T-helper 9 cell (primary cell): ENCODE results near the gene KLHL13.
"Not testable (repeated sequence)": the region's sequence is repeated elsewhere in the genome, so short reads cannot be mapped to it uniquely, and the experiment has no call there.

ENCODE experiments used
- DNase-seq: peaks from one replicate; pipeline ENCODE4 v3.0.0-alpha.2; 2020

The KLHL13 gene

DNA sequence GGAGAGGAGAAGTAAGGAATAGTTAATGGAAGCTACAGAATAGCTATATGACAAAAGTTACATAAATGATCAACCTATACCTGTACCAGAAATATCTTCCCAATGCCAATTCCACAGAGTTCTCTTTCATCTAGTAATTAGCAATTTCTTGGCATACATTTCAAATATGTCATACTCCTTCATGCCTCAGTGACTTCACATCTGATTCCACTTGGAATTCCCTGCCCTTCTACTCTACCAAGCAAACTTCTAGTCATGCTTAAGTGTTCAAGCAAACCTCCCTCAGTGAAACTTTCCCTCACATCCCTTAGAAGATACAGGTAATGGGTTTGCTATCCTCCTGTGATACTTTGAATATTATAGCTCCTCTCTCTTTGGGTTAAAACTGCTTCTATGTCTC lies 127.1 kb downstream of the KLHL13 start:
- DNase-seq, result no peak

DNA sequence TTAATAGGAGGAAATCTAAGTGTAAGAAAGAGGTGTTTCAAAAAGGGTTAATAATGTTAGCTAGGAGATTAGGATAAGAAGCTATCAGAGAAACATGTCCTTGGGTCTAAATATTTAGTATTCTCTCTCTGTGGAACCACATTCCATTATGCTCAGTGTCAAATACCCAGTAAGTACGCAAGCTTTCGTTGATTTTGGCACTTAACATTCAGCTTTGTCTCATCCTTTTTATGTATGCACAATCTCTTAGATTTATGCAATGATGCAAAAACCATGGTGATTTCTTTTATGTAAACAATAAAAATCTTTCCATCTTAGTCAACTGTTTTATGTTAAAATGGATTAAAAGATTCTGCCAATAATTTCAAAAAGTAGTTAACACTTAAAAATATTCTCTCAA lies 129.2 kb downstream of the KLHL13 start:
- DNase-seq, result no peak

DNA sequence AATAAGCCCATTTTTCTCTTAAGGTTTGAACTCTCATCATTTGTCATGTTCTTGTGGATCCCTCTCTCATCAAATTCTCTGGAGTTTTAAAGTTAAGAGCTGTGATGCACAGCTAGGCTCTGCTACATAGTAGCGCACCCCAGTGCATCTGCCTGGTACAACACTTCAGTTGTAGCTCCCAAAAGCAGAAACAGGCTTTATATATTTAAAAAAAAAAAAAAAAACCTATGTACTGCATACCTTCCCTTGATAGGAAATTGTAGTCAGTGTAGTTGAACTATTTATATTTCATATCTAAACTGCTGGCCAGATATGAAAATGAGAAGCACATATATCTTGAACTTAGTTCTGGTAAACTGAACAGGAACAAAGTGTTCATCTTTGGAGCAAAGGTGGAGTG lies 131.4 kb downstream of the KLHL13 start:
- DNase-seq, result no peak

DNA sequence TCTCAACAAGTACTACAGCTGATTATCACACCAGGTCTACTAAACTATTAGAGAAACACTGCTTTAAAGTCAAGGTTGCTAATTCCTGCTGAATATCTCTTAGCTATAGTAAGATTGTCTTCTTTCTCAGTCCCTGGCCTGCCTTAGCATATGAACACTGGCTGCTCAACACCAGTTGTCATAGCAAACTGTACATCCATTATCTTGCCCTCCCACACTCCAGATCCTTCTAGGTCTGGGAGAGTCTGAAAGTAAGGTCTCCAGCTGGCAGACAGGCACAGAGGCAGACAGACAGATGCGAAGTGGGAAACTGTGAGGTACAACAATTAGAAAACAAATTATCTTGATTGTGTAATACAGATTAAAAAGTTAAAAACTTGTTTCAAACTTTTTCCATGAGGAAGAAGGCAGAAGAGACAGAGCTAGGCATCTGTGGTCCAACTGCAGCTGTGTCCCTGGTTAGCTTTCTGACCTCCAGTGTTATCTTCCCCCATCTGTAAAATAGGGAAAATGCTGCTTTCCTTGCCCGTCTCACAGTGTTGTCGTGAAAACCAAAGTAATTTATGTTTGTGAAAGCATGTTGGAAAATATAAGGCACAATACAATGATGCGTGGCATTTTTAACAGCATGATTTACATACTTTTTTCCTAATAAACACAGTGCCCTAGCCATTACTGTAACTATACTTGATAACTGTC lies 133.8 kb downstream of the KLHL13 start:
- DNase-seq, result no peak

DNA sequence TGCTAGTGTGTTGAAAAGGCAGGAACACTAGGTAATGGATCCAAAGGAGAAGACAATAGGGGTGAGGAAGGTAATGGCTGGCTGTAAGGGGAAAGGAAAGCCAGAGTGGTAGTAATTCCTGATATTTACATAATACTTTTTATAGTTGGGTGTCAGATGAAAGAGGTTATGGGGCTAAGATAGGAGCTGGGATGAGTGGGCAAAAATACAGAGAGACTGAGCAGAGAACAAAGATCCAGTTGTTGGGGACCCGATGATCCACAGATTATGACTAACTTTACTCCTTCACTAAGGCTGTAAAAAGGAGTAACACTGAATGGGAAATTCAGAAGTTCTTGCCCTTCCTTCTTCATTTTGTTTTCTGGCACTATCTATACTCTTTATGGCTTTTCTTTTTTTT lies 138.2 kb downstream of the KLHL13 start:
- no peak for DNase-seq

DNA sequence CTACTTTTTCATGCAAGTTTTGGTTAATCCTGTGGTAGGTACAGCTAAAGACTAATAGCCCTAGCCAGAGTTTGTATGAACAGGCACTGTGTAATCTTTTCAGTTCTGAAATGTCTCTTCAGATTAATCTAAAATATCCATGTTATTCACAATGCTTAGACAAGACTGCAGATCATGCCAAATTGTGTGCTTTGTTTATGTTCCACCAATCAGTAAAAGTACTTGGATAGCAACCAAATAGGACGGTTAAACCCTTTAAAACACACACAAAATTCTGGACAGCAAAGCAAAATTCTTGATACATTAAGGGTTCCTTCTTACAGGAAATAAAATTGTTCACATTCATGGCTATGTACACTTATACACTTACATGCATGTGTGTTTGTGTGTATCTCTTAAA lies 139.1 kb downstream of the KLHL13 start:
- no peak for DNase-seq

DNA sequence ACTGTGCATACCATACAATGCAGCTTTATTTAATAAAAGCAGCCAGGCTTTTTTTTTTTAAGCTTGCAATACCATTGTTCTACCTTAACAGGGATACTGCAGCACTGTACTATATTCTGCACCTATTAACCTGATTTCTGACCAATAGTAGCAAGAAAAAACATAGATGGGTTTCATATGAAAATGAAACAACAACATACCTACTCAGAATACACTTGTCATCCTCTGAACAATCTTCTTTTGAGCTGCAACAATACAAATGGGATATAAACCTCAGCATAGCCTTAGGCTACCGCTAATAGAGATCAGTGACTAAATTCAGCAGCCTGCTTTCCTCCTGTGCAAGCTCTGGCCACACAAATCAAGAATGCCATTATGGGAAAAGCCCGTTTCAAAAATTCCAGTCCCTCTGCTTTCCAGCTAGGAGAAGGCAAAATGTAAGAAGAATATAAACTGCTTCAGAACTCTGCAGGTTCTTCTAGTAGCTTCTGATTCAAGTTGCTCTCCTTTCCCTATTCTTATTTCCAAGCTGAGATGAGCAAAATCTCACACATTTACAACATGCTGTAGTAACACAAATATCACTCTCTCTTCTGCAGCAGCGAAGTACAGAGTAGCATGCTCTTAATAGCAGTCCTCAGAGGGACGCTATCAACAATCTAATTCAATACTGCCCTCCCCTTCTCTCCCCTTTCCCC lies 143.4 kb downstream of the KLHL13 start:
- no peak for DNase-seq

DNA sequence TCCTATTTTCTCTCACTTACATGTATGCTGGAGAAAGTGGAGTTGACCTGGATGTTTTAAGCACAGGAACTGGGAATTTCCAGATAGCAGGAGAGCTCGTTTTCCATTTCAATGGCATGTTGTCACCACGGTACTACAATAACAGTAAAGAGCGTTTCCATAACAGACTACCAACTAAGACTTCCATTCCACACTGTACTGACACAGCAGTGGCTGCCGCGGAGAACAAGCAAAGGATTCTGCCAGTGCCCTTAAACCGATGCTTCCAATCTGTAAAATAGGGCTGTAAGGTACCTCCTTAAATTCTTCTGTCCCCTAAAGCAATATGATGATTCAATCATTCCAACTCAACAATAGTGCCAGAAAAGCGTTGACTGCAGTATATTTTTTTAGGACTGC lies 143.9 kb downstream of the KLHL13 start:
- DNase-seq, result no peak

DNA sequence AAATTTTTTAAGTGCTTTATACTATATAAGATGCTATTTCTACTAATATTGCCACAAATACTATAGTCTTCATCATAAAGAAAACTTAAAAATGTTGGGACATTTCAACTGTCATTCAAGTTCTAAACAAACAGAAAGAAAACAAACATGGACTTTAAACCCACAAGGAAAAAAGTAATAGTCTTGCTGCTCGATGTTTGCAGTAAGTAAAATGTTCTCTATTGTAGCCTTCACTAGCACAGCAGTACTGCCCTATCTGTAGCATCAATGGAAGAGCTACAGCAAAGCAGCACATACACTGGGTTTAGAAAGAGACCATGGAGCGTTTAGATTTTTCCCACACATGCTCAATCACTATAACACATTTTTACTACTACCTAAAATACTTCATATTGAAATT lies 146.8 kb downstream of the KLHL13 start:
- DNase-seq, result no peak

DNA sequence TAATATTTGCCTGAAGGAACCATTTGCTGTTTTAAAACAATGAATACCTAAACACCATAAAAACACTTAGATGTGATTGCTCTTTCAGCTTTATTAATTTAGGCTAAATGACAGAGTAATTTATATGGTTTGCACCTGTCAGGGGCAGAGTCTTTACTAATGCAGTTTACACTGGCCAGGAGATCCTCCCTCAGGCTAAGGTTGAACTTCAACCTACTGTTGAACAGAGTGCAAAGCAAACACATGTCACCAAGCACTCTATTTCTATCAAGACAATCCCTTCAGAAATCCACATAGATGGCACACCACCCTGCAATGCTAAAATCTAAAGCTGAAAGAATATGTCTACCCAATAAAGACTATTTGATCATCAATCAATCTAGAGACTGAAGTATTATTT lies 147.3 kb downstream of the KLHL13 start:
- no peak for DNase-seq

DNA sequence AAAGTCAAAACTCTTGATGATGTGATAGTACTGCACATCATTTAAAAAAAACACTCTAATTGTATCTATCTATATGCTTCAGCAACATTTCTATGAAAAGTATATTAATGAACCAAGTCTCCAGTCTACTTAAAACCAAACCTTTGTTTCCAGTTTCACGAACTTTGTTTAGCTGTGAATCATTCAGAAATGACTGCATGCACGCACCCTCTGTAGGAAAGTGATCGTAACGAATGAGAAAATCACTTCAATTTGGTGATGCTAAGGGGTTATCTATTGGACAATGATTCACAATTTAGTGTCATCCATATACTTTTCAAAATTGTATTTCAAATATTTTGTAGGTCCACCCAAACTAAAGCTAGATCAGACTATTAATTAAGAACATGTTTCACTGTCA lies 157.6 kb downstream of the KLHL13 start:
- DNase-seq, result no peak

DNA sequence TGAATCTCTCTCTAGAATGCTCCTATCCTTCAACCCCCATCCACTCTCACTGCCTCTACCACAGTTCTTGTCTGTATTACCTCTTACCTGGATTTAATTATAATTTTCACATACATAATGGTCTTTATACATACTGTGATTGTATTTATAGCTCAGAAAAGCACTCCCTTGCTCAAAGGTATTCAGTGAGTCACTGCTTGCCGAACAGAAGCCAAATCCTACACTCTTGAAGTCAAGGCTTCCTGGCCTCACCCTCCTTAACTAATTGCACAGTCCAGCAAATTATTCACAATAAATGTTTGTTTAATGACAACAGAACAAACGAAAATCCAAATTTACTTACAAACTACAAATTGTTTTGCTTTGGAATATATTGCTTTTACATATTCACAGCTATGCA lies 159.5 kb downstream of the KLHL13 start:
- DNase-seq, result no peak

DNA sequence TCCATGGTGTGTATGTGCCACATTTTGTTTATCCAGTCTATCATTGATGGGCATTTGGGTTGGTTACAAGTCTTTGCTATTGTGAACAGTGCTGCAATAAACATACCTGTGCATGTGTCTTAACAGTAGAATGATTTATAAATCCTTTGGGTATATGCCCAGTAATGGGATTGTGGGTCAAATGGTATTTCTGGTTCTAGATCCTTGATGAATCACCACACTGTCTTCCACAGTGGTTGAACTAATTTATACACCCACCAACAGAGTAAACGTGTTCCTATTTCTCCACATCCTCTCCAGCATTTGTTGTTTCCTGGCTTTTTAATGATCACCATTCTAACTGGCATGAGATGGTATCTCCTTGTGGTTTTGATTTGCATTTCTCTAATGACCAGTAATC lies 177.3 kb downstream of the KLHL13 start:
- not testable (repeated sequence) for DNase-seq

DNA sequence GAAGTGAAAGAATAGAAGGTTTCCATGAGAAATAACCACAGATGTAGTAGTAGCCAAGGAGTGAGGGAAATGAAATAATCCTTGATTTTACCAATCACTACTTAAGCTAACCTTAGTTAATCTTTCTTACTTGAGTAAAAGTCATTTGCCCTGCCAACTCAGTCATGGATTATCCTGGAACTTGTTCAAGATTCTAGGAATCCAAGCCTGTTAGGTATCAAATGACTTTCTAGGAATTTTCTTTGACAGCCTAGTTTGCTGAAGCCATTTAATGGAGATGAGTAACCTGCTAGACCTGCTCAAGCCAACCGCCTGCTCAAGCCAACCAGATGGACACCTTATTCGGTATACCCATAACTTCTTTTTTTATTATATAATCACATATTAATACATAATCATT lies 180.5 kb downstream of the KLHL13 start:
- no peak for DNase-seq

DNA sequence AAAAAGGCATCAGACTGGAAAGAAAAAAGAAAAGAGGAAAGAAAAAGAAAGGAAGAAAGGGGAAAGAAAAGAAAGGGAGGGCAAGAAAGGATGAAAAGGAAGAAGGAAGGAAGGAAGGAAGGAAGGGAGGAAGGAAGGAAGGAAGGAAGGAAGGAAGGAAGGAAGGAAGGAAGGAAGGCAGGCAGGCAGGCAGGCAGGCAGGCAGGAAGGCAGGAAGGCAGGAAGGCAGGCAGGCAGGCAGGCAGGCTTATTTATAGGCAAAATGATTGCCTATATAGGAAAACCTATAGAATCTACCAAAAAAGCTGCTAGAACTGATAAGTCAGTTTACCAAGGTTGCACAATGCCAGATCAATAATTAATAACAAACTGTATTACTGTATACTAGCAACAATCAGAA lies 186.5 kb downstream of the KLHL13 start:
- not testable (repeated sequence) for DNase-seq

DNA sequence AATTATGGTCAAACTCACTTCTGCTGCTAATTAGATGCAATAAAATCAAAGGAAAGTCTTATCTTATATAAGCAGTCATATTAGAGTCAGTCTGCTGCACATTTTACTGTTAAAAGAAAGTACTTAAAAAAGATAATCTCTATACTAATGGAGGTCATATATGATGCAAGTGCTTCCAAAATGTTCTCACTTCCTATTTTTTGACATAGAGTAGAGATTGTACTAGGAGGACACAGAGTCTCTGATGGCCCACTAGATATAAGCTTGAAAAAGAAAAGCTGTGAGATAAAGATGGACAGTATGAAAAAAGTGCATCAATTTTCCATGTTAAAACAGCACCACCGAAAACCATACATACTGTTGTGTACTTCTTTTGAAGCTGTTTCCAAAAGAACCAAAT lies 196.9 kb downstream of the KLHL13 start:
- DNase-seq, result no peak

DNA sequence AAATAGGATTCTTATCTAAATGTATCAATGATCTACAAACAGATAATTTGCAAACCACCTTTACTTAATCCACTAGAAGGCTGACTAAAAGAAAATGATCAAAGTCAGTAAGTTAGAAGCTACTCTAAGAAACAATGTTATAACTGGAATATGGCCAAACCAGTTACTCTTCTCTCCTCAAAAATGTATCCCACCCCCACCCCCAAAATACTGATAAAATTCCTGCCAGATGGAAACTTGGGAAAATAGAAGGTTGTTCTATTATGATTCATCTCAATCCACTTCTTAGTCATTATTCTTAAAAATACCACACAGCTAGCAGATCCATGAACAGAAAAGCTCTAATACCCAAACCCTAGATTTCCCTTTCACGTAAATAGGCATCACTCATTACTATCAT lies 206.4 kb downstream of the KLHL13 start:
- no peak for DNase-seq

DNA sequence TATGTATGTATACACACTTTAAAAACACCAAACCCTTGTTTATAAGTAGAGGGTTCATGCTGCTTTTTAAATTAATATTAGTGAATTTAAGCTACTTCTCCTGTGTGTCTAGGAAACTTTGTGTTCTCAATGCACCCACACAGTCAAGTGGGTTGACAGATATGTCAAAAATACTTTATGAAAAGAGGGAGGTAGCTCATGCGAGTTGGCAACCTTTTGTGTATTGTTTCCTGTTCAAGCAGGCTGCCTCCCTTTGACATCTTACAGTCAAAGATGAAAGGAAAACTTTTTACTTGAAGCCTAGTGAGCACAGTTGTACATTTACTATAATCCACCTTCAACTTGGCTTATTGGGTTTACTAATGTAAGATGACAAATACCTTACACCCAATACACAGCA lies 218.4 kb downstream of the KLHL13 start:
- DNase-seq, result no peak

DNA sequence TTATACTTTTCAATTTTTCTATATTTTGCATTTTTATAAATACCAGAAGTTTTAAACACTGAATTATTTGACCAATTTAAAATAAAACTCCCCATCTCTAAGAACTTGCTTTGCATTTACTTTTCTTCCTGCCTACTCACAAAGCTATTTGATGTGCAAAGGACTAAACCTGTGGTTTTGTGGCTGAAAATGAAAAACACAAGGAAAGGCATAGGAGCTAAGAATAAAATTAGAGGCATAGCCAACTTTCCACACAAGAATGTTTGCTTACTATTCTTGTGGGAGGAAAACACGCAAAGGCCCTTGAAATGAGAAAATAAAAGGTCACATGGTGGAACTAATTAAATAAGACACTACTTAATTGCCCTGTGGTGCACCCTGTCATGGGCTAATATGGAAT lies 221.2 kb downstream of the KLHL13 start:
- DNase-seq, result no peak

DNA sequence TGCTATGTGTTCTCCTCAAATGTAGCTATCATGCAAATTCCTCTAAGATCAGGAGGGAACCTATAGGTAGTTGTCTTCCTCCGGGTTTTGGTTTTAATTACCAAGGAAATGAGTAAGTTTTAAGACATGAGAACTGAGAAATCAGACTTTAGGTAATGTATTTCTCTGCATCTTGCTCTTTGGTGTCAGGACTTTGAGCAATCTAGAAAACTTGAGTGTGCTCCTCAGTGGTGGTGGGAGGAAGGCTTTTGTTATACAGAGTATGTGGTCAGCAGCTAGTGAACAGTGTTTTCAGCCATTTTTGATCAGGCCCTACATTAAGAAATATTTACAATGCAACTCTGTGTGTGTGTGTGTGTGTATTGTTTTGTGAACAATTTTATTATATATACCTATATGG lies 224.1 kb downstream of the KLHL13 start:
- no peak for DNase-seq

DNA sequence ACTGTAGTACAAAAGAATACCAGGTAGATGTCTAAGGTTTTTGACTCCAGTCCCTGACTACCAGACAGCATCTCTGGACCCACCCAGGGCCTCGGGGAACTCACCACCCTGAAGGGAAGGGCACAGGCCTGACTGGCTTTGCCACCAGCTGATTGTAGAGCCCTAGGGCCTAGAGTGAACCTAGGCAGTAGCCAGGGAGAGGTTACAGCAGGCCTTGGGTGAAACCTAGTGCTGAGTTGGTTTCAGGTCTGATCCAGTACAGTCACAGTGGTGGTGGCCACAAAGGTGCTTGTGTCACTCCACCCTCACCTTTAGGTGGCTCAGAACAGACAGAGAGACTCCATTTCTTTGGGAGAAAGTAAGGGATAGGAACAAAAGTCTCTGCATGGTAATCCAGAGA lies 244.8 kb downstream of the KLHL13 start:
- DNase-seq, result no peak

DNA sequence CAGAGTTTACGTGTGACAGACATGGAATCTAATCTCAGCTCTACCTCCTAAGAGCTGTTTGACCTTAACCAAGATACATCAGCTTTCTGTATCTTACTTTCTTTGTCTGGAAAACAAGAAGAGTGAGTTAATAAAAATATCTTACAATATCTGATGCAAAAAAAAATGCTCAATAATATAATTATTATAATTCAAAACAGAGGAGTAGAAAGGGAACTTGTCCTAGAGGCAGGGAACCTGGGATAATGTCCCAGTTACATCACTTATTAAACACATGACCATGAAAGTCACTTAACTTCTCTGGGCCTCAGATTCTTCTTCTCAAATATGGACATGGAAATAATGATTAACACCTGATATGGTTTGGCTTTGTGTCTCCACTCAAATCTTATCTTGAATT lies 256.1 kb downstream of the KLHL13 start:
- DNase-seq, result no peak

DNA sequence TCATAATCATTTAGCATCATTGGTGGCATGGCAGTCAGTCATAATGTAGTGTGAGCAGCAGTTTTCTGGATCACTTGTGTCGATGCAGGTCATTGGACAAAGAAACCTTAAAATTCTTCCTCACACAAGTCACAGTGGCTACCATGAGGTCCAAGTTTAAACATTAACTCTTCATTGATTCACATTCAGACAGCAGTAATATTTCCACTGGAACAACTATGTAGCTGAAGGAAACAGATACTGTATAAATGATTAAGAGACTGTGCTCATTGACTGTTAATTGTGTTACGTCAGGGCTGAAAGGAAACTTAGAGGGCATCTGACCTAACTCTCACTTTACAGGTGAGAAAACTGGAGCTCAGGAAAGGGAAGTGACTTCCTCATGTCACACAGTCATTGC lies 261.8 kb downstream of the KLHL13 start:
- DNase-seq, result no peak

DNA sequence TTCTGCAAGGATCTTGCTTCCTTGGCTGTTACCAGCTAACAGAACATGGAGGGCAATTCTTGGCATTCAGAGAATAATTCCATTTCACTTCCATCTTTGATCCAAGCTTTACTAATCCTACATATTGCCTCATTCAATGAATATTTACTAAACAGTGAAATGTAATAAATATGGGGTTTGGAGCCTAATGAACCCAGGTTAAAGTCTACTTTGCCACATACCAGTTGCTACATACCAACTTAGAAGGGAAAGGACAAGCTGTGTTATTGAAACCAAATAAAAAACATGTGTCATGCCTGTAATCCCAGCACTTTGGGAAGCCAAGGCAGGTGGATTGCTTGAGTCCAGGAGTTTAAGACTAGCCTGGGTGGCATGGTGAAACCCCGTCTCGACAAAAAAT lies 265.6 kb downstream of the KLHL13 start:
- no peak for DNase-seq
